Measurements from ENCODE around the gene PAF1. TPM values are rescaled to one million over a fixed set of nuclear protein-coding genes. Genes with fewer than 3 reads are reported as not detected.

Gene PAF1
- total and polyA plus RNA-seq, 2 of the 13 experiments (the other 11 are each of a cell fraction or from before 2014, with no cell fraction given): 30.2 to 31.1 TPM

GRCh38 chr19:39401549-39402345, 10.8 kb upstream of the PAF1 start (continued):
- 0 out of 2 replicates have a peak, but pooled peaks have one; percentile 56 for TF ChIP-seq WIZ (CRISPR knock-in tag; IDR thresholded peaks at IDR 0.05)
- no peak for TF ChIP-seq ZNF619 (CRISPR knock-in tag; IDR thresholded peaks at IDR 0.05)
- 0 out of 2 replicates have a peak, but pooled peaks have one; percentile 51 for TF ChIP-seq ZSCAN22 (CRISPR knock-in tag; IDR thresholded peaks at IDR 0.05)
- peak; percentile 90; the same call in 1 of the 2 replicates for TF ChIP-seq ZNF839 (CRISPR knock-in tag; IDR thresholded peaks at IDR 0.05; ENCODE audit: borderline replicate concordance)
- TF ChIP-seq ZSCAN31 (CRISPR knock-in tag; IDR thresholded peaks at IDR 0.05; ENCODE audit: low read depth): no peak; the same call in 1 of the 2 replicates
- TF ChIP-seq HOXA7 (CRISPR knock-in tag; IDR thresholded peaks at IDR 0.05): no peak
- TF ChIP-seq AGO2 (optimal IDR thresholded peaks at IDR 0.05; ENCODE audit: low read depth, low read length): peak; percentile 50
- TF ChIP-seq SALL2 (CRISPR knock-in tag; IDR thresholded peaks at IDR 0.05): peak; percentile 1; the same call in 1 of the 2 replicates
- no peak for TF ChIP-seq ZNF550 (CRISPR knock-in tag; IDR thresholded peaks at IDR 0.05; ENCODE audit: borderline replicate concordance)
- peak; percentile 71; the same call in 1 of the 2 replicates for TF ChIP-seq ZNF816 (CRISPR knock-in tag; IDR thresholded peaks at IDR 0.05; ENCODE audit: borderline replicate concordance)
- peak; percentile 31; the same call in 1 of the 2 replicates for TF ChIP-seq ZBTB4 (CRISPR knock-in tag; IDR thresholded peaks at IDR 0.05; ENCODE audit: borderline replicate concordance)
- TF ChIP-seq LCORL (IDR thresholded peaks at IDR 0.05): no peak
- TF ChIP-seq LCORL (CRISPR knock-in tag; IDR thresholded peaks at IDR 0.05): peak; percentile 78; the same call in 1 of the 2 replicates
- 0 out of 2 replicates have a peak, but pooled peaks have one; percentile 14 for TF ChIP-seq ZBTB44 (CRISPR knock-in tag; IDR thresholded peaks at IDR 0.05)
- TF ChIP-seq RAD51 (IDR thresholded peaks at IDR 0.05; ENCODE audit: borderline replicate concordance): no peak
- TF ChIP-seq AHDC1 (CRISPR knock-in tag; IDR thresholded peaks at IDR 0.05; ENCODE audit: borderline replicate concordance): peak; percentile 68
- peak; percentile 94; the same call in 1 of the 2 replicates for TF ChIP-seq ZNF224 (CRISPR knock-in tag; IDR thresholded peaks at IDR 0.05)
- no peak for TF ChIP-seq HOXD1 (CRISPR knock-in tag; IDR thresholded peaks at IDR 0.05)
- TF ChIP-seq HDAC1 (CRISPR knock-in tag; IDR thresholded peaks at IDR 0.05): peak; percentile 91

All from HepG2 (cell line).